HepG2 (cell line): Measurements from ENCODE around the gene SRPRB. TPM values are rescaled to one million over a fixed set of nuclear protein-coding genes. Genes with fewer than 3 reads are reported as not detected.
A peak's percentile ranks its signal among the peaks of the same experiment; 100 is the strongest.

Source experiments
- ARNTL ChIP-seq: sonication (generic); formaldehyde crosslinking; IDR thresholded peaks from 2 replicates; pipeline ENCODE4 v1.4.0; 2020; ENCODE audit warnings: mild to moderate bottlenecking, missing genetic modification reagents
- BRD4 ChIP-seq: sonication (generic); formaldehyde crosslinking; IDR thresholded peaks from 2 replicates; pipeline ENCODE4 v1.4.0; 2020; ENCODE audit warnings: missing genetic modification reagents
- ETV5 ChIP-seq: IDR thresholded peaks from 2 replicates; pipeline ENCODE4 v1.6.1; 2018; ENCODE audit warnings: missing biosample characterization, missing genetic modification reagents, inconsistent platforms, borderline replicate concordance
- FOXA1 ChIP-seq, 2 experiments: fragments of 450-650 bp in 1 of 2; sonication (generic) in 1 of 2; formaldehyde crosslinking in 1 of 2; IDR thresholded peaks; 2 replicates each; pipeline versions ENCODE4 v1.4.0 to v1.6.1; 2016 to 2020; ENCODE audit warnings: missing genetic modification reagents in 1 of 2
- GABPB1 ChIP-seq: IDR thresholded peaks from 2 replicates; pipeline ENCODE4 v1.6.1; 2016; ENCODE audit warnings: mild to moderate bottlenecking, missing genetic modification reagents, moderate library complexity, missing compliant biosample characterization
- NCOA1 ChIP-seq: sonication (generic); formaldehyde crosslinking; IDR thresholded peaks from 2 replicates; pipeline ENCODE4 v1.9.0; 2021; ENCODE audit warnings: missing genetic modification reagents
- NONO ChIP-seq, 2 experiments: fragments of 450-650 bp in 1 of 2; sonication (generic) in 1 of 2; formaldehyde crosslinking in 1 of 2; IDR thresholded peaks in 1 of 2; conservative IDR thresholded peaks in 1 of 2; 2 replicates each; pipeline versions ENCODE4 v1.6.1 to v1.8.0; 2017 to 2022; ENCODE audit warnings: mild to moderate bottlenecking in 1 of 2, missing genetic modification reagents in 1 of 2, moderate library complexity in 1 of 2
- PCBP1 ChIP-seq: fragments of 200-400 bp; formaldehyde crosslinking; IDR thresholded peaks from 2 replicates; pipeline ENCODE4 v1.6.1; 2017; ENCODE audit warnings: mild to moderate bottlenecking, low read depth, low read length, borderline replicate concordance
- SALL2 ChIP-seq: sonication (generic); formaldehyde crosslinking; IDR thresholded peaks from 2 replicates; pipeline ENCODE4 v1.8.1; 2023; ENCODE audit warnings: mild to moderate bottlenecking, missing genetic modification reagents, inconsistent platforms
- XBP1 ChIP-seq: sonication (generic); formaldehyde crosslinking; IDR thresholded peaks from 2 replicates; pipeline ENCODE4 v1.5.0; 2020; ENCODE audit warnings: missing genetic modification reagents
- ZNF17 ChIP-seq: sonication (generic); formaldehyde crosslinking; IDR thresholded peaks from 2 replicates; pipeline ENCODE4 v1.5.0; 2020; ENCODE audit warnings: mild to moderate bottlenecking, missing genetic modification reagents
- ZNF350 ChIP-seq: sonication (generic); formaldehyde crosslinking; IDR thresholded peaks from 2 replicates; pipeline ENCODE4 v1.4.0; 2020; ENCODE audit warnings: mild to moderate bottlenecking, low read depth, missing genetic modification reagents, borderline replicate concordance
- ZNF549 ChIP-seq: sonication (generic); formaldehyde crosslinking; IDR thresholded peaks from 2 replicates; pipeline ENCODE4 v1.5.0; 2020; ENCODE audit warnings: missing genetic modification reagents
- ZNF713 ChIP-seq: sonication (generic); formaldehyde crosslinking; IDR thresholded peaks from 2 replicates; pipeline ENCODE4 v1.4.0; 2020; ENCODE audit warnings: mild to moderate bottlenecking, missing genetic modification reagents
- ZNF782 ChIP-seq: sonication (generic); formaldehyde crosslinking; IDR thresholded peaks from 2 replicates; pipeline ENCODE4 v1.4.0; 2020; ENCODE audit warnings: missing genetic modification reagents, mild to moderate bottlenecking, borderline replicate concordance
- polyA plus RNA-seq, 8 experiments: library from polyadenylated mRNA; depleted of rRNA in 3 of 8; stranded (reverse) in 7 of 8; unstranded in 1 of 8; fragments of >200 nt; fragmentation: Illumina TruSeq in 4 of 8; extraction: Trizol in 4 of 8; gene quantifications; 2 replicates each; pipeline versions ENCODE4 v1.2.1 to v1.2.3, GENCODE V29; 2011 to 2016; ENCODE audit warnings: low read depth in 4 of 8, missing spikeins in 1 of 8, mixed read lengths in 1 of 8; ENCODE audit not compliant: insufficient read depth in 1 of 8
- total RNA-seq, 5 experiments: library from RNA; depleted of rRNA; stranded (reverse); fragments of >200 nt; fragmentation: Illumina TruSeq; extraction: Trizol; gene quantifications; 2 replicates each; pipeline ENCODE4 v1.2.3, GENCODE V29; 2016; ENCODE audit warnings: low read depth in 1 of 5
- TF ChIP-seq, protein P1 (sequence below), 2 experiments: fragments of 450-650 bp in 1 of 2; sonication (generic) in 1 of 2; formaldehyde crosslinking in 1 of 2; IDR thresholded peaks; 2 replicates each; pipeline versions ENCODE4 v1.6.1 to v1.8.0; 2016 to 2022; ENCODE audit warnings: antibody characterized with exemption in 1 of 2, mild to moderate bottlenecking in 1 of 2, missing genetic modification reagents in 1 of 2
- TF ChIP-seq, protein P2 (sequence below): sonication (generic); formaldehyde crosslinking; IDR thresholded peaks from 2 replicates; pipeline ENCODE4 v1.4.0; 2020; ENCODE audit warnings: missing genetic modification reagents
- TF ChIP-seq, protein P3 (sequence below): sonication (generic); formaldehyde crosslinking; IDR thresholded peaks from 2 replicates; pipeline ENCODE4 v1.8.1; 2023; ENCODE audit warnings: missing genetic modification reagents, mild to moderate bottlenecking, borderline replicate concordance

SRPRB gene
- total and polyA plus RNA-seq, 2 of the 13 experiments (the other 11 are each of a cell fraction or from before 2014, with no cell fraction given): 41.0 to 111 TPM

DNA sequence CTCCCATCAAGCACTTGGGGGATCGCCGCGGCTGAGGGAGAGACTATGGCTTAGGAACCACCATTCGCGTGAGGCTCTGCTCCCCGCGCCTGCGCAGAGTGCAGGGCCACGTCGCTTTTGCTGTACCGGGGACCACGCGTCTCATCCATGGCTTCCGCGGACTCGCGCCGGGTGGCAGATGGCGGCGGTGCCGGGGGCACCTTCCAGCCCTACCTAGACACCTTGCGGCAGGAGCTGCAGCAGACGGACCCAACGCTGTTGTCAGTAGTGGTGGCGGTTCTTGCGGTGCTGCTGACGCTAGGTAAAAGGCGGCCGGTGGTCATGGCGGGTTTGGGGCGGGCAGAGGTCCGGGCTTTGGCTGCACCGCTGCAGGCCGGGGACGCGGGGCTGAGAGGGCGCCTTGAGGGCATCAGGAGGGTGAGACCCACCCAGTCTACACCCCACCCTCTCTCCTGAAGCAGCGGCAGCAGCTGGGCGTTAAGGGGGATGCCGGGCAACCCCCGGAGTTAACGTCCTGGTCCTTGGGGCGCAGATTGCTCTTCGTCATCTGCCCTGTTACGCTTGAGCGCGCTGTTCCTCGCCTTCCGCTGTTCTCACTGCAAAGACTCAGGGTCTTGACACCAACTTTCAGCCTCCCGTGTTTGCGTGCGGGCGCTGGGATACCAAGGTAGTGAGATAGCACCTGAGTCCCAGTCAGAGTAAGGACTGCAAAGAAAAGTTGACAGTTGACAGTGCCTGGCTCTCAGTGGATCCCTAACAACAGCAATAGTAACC is at the start of gene SRPRB (continued):
- TF ChIP-seq NONO (IDR thresholded peaks at IDR 0.05): no peak
- peak; percentile 77; the same call in 1 of the 2 replicates for TF ChIP-seq NONO (CRISPR knock-in tag; conservative IDR thresholded peaks at IDR 0.05)
- peak; percentile 86 for TF ChIP-seq GABPB1 (CRISPR knock-in tag)
- no peak for TF ChIP-seq FOXA1 (IDR thresholded peaks at IDR 0.05)
- TF ChIP-seq FOXA1 (CRISPR knock-in tag; IDR thresholded peaks at IDR 0.05): 0 out of 2 replicates have a peak, but pooled peaks have one; percentile 23
- TF ChIP-seq PCBP1: 0 out of 2 replicates have a peak, but pooled peaks have one; percentile 20
- TF ChIP-seq ZNF782 (CRISPR knock-in tag): 0 out of 2 replicates have a peak, but pooled peaks have one; percentile 67
- TF ChIP-seq ZNF17 (CRISPR knock-in tag): no peak
- no peak for TF ChIP-seq ZNF549
- TF ChIP-seq, protein P1, sequence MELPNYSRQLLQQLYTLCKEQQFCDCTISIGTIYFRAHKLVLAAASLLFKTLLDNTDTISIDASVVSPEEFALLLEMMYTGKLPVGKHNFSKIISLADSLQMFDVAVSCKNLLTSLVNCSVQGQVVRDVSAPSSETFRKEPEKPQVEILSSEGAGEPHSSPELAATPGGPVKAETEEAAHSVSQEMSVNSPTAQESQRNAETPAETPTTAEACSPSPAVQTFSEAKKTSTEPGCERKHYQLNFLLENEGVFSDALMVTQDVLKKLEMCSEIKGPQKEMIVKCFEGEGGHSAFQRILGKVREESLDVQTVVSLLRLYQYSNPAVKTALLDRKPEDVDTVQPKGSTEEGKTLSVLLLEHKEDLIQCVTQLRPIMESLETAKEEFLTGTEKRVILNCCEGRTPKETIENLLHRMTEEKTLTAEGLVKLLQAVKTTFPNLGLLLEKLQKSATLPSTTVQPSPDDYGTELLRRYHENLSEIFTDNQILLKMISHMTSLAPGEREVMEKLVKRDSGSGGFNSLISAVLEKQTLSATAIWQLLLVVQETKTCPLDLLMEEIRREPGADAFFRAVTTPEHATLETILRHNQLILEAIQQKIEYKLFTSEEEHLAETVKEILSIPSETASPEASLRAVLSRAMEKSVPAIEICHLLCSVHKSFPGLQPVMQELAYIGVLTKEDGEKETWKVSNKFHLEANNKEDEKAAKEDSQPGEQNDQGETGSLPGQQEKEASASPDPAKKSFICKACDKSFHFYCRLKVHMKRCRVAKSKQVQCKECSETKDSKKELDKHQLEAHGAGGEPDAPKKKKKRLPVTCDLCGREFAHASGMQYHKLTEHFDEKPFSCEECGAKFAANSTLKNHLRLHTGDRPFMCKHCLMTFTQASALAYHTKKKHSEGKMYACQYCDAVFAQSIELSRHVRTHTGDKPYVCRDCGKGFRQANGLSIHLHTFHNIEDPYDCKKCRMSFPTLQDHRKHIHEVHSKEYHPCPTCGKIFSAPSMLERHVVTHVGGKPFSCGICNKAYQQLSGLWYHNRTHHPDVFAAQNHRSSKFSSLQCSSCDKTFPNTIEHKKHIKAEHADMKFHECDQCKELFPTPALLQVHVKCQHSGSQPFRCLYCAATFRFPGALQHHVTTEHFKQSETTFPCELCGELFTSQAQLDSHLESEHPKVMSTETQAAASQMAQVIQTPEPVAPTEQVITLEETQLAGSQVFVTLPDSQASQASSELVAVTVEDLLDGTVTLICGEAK (IDR thresholded peaks at IDR 0.05): no peak
- TF ChIP-seq, protein P1 (CRISPR knock-in tag; IDR thresholded peaks at IDR 0.05): peak; percentile 84
- 0 out of 2 replicates have a peak, but pooled peaks have one; percentile 15 for TF ChIP-seq ETV5 (CRISPR knock-in tag)
- peak; percentile 55; the same call in 1 of the 2 replicates for TF ChIP-seq ARNTL (CRISPR knock-in tag)
- TF ChIP-seq, protein P2, sequence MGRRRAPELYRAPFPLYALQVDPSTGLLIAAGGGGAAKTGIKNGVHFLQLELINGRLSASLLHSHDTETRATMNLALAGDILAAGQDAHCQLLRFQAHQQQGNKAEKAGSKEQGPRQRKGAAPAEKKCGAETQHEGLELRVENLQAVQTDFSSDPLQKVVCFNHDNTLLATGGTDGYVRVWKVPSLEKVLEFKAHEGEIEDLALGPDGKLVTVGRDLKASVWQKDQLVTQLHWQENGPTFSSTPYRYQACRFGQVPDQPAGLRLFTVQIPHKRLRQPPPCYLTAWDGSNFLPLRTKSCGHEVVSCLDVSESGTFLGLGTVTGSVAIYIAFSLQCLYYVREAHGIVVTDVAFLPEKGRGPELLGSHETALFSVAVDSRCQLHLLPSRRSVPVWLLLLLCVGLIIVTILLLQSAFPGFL: peak; percentile 58; the same call in 1 of the 2 replicates
- TF ChIP-seq SALL2 (CRISPR knock-in tag): peak; percentile 92
- peak; percentile 76; the same call in 1 of the 2 replicates for TF ChIP-seq ZNF713
- TF ChIP-seq ZNF350 (CRISPR knock-in tag): peak; percentile 80; the same call in 1 of the 2 replicates
- peak; percentile 96 for TF ChIP-seq XBP1 (CRISPR knock-in tag)
- TF ChIP-seq NCOA1 (CRISPR knock-in tag): peak; percentile 47; the same call in 1 of the 2 replicates
- TF ChIP-seq, protein P3, sequence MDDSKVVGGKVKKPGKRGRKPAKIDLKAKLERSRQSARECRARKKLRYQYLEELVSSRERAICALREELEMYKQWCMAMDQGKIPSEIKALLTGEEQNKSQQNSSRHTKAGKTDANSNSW (CRISPR knock-in tag): peak; percentile 58; the same call in 1 of the 2 replicates
- TF ChIP-seq BRD4 (CRISPR knock-in tag): peak; percentile 65; the same call in 1 of the 2 replicates
